Skeletal muscle satellite cell (primary cell): ENCODE results near the gene TGFBR2. TPM values are rescaled to one million over a fixed set of nuclear protein-coding genes. Genes with fewer than 3 reads are reported as not detected.
A peak's percentile ranks its signal among the peaks of the same experiment; 100 is the strongest.

Experiments used
- H3K27me3 ChIP-seq: 2 replicates; pipeline ENCODE4 v1.7.0; 2013; ENCODE audit warnings: low read length; ENCODE audit not compliant: control insufficient read depth, insufficient read depth
- H3K36me3 ChIP-seq: 2 replicates; pipeline ENCODE4 v1.7.0; 2013; ENCODE audit warnings: mild to moderate bottlenecking, control low read depth, low read length; ENCODE audit not compliant: insufficient read depth
- H3K4me1 ChIP-seq: 2 replicates; pipeline ENCODE4 v1.7.0; 2013; ENCODE audit warnings: low read length; ENCODE audit not compliant: control insufficient read depth, insufficient read depth
- H3K4me2 ChIP-seq: 2 replicates; pipeline ENCODE4 v1.7.0; 2013; ENCODE audit warnings: mild to moderate bottlenecking, low read length
- H3K4me3 ChIP-seq: 2 replicates; pipeline ENCODE4 v1.7.0; 2013; ENCODE audit warnings: low read length
- H3K9ac ChIP-seq: 2 replicates; pipeline ENCODE4 v1.7.0; 2013; ENCODE audit warnings: mild to moderate bottlenecking, low read depth, low read length, moderate library complexity
- H3K9me3 ChIP-seq: replicated peaks from 2 replicates; pipeline ENCODE4 v1.7.0; 2013; ENCODE audit warnings: mild to moderate bottlenecking, control low read depth, low read length
- total RNA-seq: library from RNA; depleted of rRNA; stranded (reverse); fragments of >200 nt; gene quantifications from 2 replicates; pipeline ENCODE4 v1.2.3, GENCODE V29; 2012; rRNA removed

Gene TGFBR2
- total RNA-seq = 301 and 350 TPM in 2 replicates

- H3K9me3 ChIP-seq = no peaks in the 10 kb centered on the region
- H3K4me2 ChIP-seq = peak within 1 kb of the TSS; percentile 80
- no peaks in the 10 kb centered on the region for H3K36me3 ChIP-seq
- H3K4me3 ChIP-seq = peak within 1 kb of the TSS; percentile 96
- peak within 1 kb of the TSS; percentile 100 for H3K9ac ChIP-seq
- H3K4me1 ChIP-seq = peaks cover 30% of the 10 kb centered on the region
- H3K27me3 ChIP-seq = no peaks in the 10 kb centered on the region
These were observed at the start of gene TGFBR2 for GRCh38 chr3:30606301-30607031. TSS of gene TGFBR2 (plus strand) at chr3:30606601. CDS start at chr3:30606884, 283 bp downstream.

GRCh38 chr3:30557746-30558303, 48.6 kb upstream of the TGFBR2 start:
- Histone ChIP-seq H3K9me3 (no peaks in the 10 kb centered on the region), H3K4me2 (no peak overlapping the region), H3K27me3 (no peaks in the 10 kb centered on the region), H3K4me1 (no peaks in the 10 kb centered on the region), H3K36me3 (no peaks in the 10 kb centered on the region), H3K9ac (no peak overlapping the region), H3K4me3 (no peak overlapping the region)

GRCh38 chr3:30563956-30564355, 42.4 kb upstream of the TGFBR2 start:
- no peaks in the 10 kb centered on the region for H3K4me1 ChIP-seq
- H3K36me3 ChIP-seq = no peaks in the 10 kb centered on the region
- no peaks in the 10 kb centered on the region for H3K9me3 ChIP-seq
- H3K4me2 ChIP-seq = no peak overlapping the region
- H3K27me3 ChIP-seq = no peaks in the 10 kb centered on the region
- no peak overlapping the region for H3K4me3 ChIP-seq
- no peak overlapping the region for H3K9ac ChIP-seq

- no peaks in the 10 kb centered on the region for H3K36me3 ChIP-seq
- no peak overlapping the region for H3K9ac ChIP-seq
- no peak overlapping the region for H3K4me3 ChIP-seq
- no peaks in the 10 kb centered on the region for H3K9me3 ChIP-seq
- no peaks in the 10 kb centered on the region for H3K4me1 ChIP-seq
- no peak overlapping the region for H3K4me2 ChIP-seq
- no peaks in the 10 kb centered on the region for H3K27me3 ChIP-seq
These were observed 39.2 kb upstream of the TGFBR2 start for GRCh38 chr3:30567139-30567753.

GRCh38 chr3:30576946-30577345, 29.5 kb upstream of the TGFBR2 start:
- Histone ChIP-seq H3K4me3 (no peak overlapping the region), H3K9ac (no peak overlapping the region), H3K9me3 (no peaks in the 10 kb centered on the region), H3K27me3 (no peaks in the 10 kb centered on the region), H3K4me1 (peaks cover 23% of the 10 kb centered on the region), H3K4me2 (no peak overlapping the region), H3K36me3 (no peaks in the 10 kb centered on the region)

- Histone ChIP-seq H3K9me3 (no peaks in the 10 kb centered on the region), H3K36me3 (no peaks in the 10 kb centered on the region), H3K4me2 (peak overlapping the region; percentile 18), H3K9ac (peak overlapping the region; percentile 65), H3K27me3 (no peaks in the 10 kb centered on the region), H3K4me1 (peaks cover 23% of the 10 kb centered on the region), H3K4me3 (no peak overlapping the region)
These were observed 28.6 kb upstream of the TGFBR2 start for GRCh38 chr3:30577788-30578187.

GRCh38 chr3:30578479-30578878, 27.9 kb upstream of the TGFBR2 start:
- Histone ChIP-seq H3K27me3 (no peaks in the 10 kb centered on the region), H3K4me1 (peaks cover 23% of the 10 kb centered on the region), H3K4me2 (peak overlapping the region; percentile 18), H3K36me3 (no peaks in the 10 kb centered on the region), H3K9ac (peak overlapping the region; percentile 65), H3K4me3 (no peak overlapping the region), H3K9me3 (no peaks in the 10 kb centered on the region)

GRCh38 chr3:30578986-30579579, 27.3 kb upstream of the TGFBR2 start:
- H3K27me3 ChIP-seq = no peaks in the 10 kb centered on the region
- H3K9ac ChIP-seq = no peak overlapping the region
- H3K4me3 ChIP-seq = no peak overlapping the region
- no peaks in the 10 kb centered on the region for H3K36me3 ChIP-seq
- H3K4me2 ChIP-seq = no peak overlapping the region
- H3K4me1 ChIP-seq = peaks cover 23% of the 10 kb centered on the region
- H3K9me3 ChIP-seq = no peaks in the 10 kb centered on the region

GRCh38 chr3:30581067-30581585, 25.3 kb upstream of the TGFBR2 start:
- H3K36me3 ChIP-seq = no peaks in the 10 kb centered on the region
- no peak overlapping the region for H3K4me3 ChIP-seq
- H3K4me2 ChIP-seq = no peak overlapping the region
- H3K4me1 ChIP-seq = peaks cover 23% of the 10 kb centered on the region
- no peak overlapping the region for H3K9ac ChIP-seq
- H3K27me3 ChIP-seq = no peaks in the 10 kb centered on the region
- no peaks in the 10 kb centered on the region for H3K9me3 ChIP-seq

GRCh38 chr3:30581982-30582381, 24.4 kb upstream of the TGFBR2 start:
- H3K4me3 ChIP-seq = no peak overlapping the region
- peaks cover 24% of the 10 kb centered on the region for H3K4me1 ChIP-seq
- H3K4me2 ChIP-seq = no peak overlapping the region
- no peaks in the 10 kb centered on the region for H3K36me3 ChIP-seq
- H3K9me3 ChIP-seq = no peaks in the 10 kb centered on the region
- no peak overlapping the region for H3K9ac ChIP-seq
- H3K27me3 ChIP-seq = no peaks in the 10 kb centered on the region

GRCh38 chr3:30583973-30584372, 22.4 kb upstream of the TGFBR2 start:
- Histone ChIP-seq H3K4me2 (no peak overlapping the region), H3K4me1 (peaks cover 5% of the 10 kb centered on the region), H3K36me3 (no peaks in the 10 kb centered on the region), H3K4me3 (no peak overlapping the region), H3K9me3 (no peaks in the 10 kb centered on the region), H3K27me3 (no peaks in the 10 kb centered on the region), H3K9ac (no peak overlapping the region)
